BE2C (cell line): ENCODE data around the gene NELL1.

ENCODE experiments used
- DNase-seq: peaks from one replicate; pipeline ENCODE4 v3.0.0-alpha.2; 2020
- H3K27me3 ChIP-seq: fragments of 250-450 bp; sonication (Bioruptor Pico); 2 replicates; pipeline ENCODE4 v1.5.1; 2020; ENCODE audit warnings: mild to moderate bottlenecking
- H3K36me3 ChIP-seq: fragments of 250-450 bp; sonication (Bioruptor Pico); 2 replicates; pipeline ENCODE4 v1.5.1; 2020; ENCODE audit warnings: mild to moderate bottlenecking
- H3K4me1 ChIP-seq: fragments of 250-450 bp; sonication (Bioruptor Pico); 2 replicates; pipeline ENCODE4 v1.5.1; 2020
- H3K4me3 ChIP-seq: 2 replicates; pipeline ENCODE4 v1.5.1; 2011; ENCODE audit warnings: low read depth, low read length
- H3K9me3 ChIP-seq: fragments of 250-450 bp; sonication (Bioruptor Pico); 2 replicates; pipeline ENCODE4 v1.5.1; 2020
- CTCF ChIP-seq: IDR thresholded peaks from 2 replicates; pipeline ENCODE4 v1.5.1; 2012; ENCODE audit warnings: mild to moderate bottlenecking, low read depth, low read length

Gene NELL1

GRCh38 chr11:20808328-20808727 lies 138.9 kb downstream of the NELL1 start:
- no peak for TF ChIP-seq CTCF
- Histone ChIP-seq H3K4me3 (no peak overlapping the region), H3K4me1 (no peaks in the 10 kb centered on the region), H3K9me3 (no peaks in the 10 kb centered on the region), H3K36me3 (no peaks in the 10 kb centered on the region), H3K27me3 (no peaks in the 10 kb centered on the region)
- DNase-seq, result no peak

DNA sequence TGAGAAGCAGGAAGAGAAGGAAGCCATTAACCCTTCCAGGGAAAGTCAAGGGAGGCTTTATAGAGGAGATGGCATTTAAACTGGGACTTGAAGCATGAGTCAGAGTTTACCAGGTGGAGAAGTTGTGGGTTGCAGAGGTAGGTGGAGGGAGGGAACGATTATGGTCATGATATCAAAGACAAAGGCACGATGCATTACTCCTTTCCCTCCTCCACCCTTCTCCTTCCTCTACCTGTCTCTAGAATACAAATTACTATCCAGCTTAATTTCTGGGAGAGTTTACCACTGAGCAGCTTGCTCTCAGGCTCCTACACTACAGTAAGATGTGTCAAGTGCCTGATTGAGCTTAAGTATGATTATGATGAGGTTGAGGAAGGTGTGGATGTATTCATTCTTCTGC lies 151.7 kb downstream of the NELL1 start:
- no peak for DNase-seq
- no peak for TF ChIP-seq CTCF
- Histone ChIP-seq H3K4me3 (no peak overlapping the region), H3K9me3 (no peaks in the 10 kb centered on the region), H3K27me3 (no peaks in the 10 kb centered on the region), H3K4me1 (no peaks in the 10 kb centered on the region), H3K36me3 (no peaks in the 10 kb centered on the region)

DNA sequence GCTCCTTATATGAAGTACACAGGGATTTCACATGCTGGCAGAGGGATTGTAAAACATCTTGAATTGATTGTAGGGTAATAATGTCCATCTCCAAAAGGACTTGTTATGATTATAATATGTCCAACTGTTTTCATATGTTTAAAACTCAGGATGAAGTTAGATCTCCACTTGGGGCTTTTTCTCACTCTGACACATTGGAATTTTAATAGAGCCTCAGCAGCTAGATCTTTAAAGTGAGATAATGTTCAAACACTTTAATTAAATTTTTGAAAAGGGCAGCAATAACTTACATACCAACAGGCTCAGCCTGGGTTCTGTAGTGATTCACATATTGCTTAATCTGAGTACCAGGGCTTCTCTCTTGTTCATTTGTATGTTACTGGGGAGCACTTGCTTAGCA lies 152.1 kb downstream of the NELL1 start:
- no peaks in the 10 kb centered on the region for H3K36me3 ChIP-seq
- no peak for TF ChIP-seq CTCF
- H3K9me3 ChIP-seq, result no peaks in the 10 kb centered on the region
- H3K4me1 ChIP-seq, result no peaks in the 10 kb centered on the region
- no peak for DNase-seq
- no peak overlapping the region for H3K4me3 ChIP-seq
- no peaks in the 10 kb centered on the region for H3K27me3 ChIP-seq

DNA sequence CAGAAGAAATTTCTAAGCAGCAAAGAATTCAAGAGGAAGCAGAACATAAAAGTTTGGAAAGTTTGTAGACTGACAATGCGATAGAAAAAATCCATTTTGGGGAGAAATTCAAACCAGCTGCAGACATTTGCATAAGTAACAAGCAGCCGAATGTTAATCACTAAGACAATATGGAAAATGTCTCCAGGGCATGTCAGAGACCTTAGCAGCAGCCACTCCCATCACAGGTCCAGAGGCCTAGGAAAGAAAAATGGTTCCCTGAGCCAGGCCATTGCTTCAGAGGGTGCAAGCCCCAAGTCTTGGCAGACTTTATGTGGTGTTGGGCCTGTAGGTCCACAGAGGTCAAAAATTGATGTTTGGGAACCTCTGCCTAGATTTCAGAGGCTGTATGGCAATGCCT lies 155.4 kb downstream of the NELL1 start:
- no peak for DNase-seq
- no peak for TF ChIP-seq CTCF

GRCh38 chr11:20835561-20835960 lies 166.2 kb downstream of the NELL1 start:
- H3K4me3 ChIP-seq, result no peak overlapping the region
- H3K27me3 ChIP-seq, result no peaks in the 10 kb centered on the region
- no peaks in the 10 kb centered on the region for H3K36me3 ChIP-seq
- TF ChIP-seq CTCF, result no peak
- DNase-seq, result no peak
- H3K9me3 ChIP-seq, result no peaks in the 10 kb centered on the region
- no peaks in the 10 kb centered on the region for H3K4me1 ChIP-seq

More for the DNA sequence above, 155.4 kb downstream of the NELL1 start:
- Histone ChIP-seq H3K9me3 (no peaks in the 10 kb centered on the region), H3K27me3 (no peaks in the 10 kb centered on the region), H3K4me3 (no peak overlapping the region), H3K36me3 (no peaks in the 10 kb centered on the region), H3K4me1 (no peaks in the 10 kb centered on the region)

- no peak for DNase-seq
- H3K27me3 ChIP-seq, result no peaks in the 10 kb centered on the region
- no peak for TF ChIP-seq CTCF
- H3K9me3 ChIP-seq, result no peaks in the 10 kb centered on the region
- no peaks in the 10 kb centered on the region for H3K36me3 ChIP-seq
- no peak overlapping the region for H3K4me3 ChIP-seq
- H3K4me1 ChIP-seq, result no peaks in the 10 kb centered on the region
These were observed 169.8 kb downstream of the NELL1 start for GRCh38 chr11:20839231-20839630.
